Measurements from ENCODE around the gene PPP6R3.

DNA sequence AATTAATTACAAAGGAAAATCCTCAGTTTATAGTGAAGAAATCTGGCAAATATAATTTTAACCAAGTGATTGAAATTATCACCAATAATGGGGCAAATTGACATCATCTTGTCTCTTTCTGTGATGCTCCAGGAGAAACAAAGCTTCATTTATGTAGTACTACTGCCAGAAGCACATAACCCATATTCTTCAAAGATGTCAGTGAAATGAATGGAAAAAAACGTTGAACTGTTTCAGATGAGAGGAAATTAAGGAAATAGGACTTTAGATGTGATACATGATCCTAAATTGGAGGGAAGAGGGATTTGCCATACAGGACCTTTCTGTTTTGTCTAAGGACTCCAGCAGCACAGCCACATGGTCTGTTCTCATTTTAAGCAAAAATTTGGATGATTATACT, 57.6 kb downstream of the PPP6R3 start:
- no peak for TF ChIP-seq ZFP3 (CRISPR knock-in tag; IDR thresholded peaks at IDR 0.05)
- no peak for TF ChIP-seq BACH2 (CRISPR knock-in tag; IDR thresholded peaks at IDR 0.05; ENCODE audit: borderline replicate concordance)
- no peak for TF ChIP-seq CSDC2 (CRISPR knock-in tag; IDR thresholded peaks at IDR 0.05)
- TF ChIP-seq OSR1 (CRISPR knock-in tag; IDR thresholded peaks at IDR 0.05): no peak
- TF ChIP-seq ESRRG (CRISPR knock-in tag; IDR thresholded peaks at IDR 0.05): no peak
- TF ChIP-seq ZFP30 (CRISPR knock-in tag; IDR thresholded peaks at IDR 0.05): no peak
- no peak for TF ChIP-seq ARNTL (CRISPR knock-in tag; IDR thresholded peaks at IDR 0.05; ENCODE audit: borderline replicate concordance, low read depth)
- no peak for TF ChIP-seq TSHZ2 (CRISPR knock-in tag; IDR thresholded peaks at IDR 0.05)
- no peak for TF ChIP-seq ZNF8 (CRISPR knock-in tag; IDR thresholded peaks at IDR 0.05)
